Measurements from ENCODE around the gene DDX23.

DDX23 gene

DNA sequence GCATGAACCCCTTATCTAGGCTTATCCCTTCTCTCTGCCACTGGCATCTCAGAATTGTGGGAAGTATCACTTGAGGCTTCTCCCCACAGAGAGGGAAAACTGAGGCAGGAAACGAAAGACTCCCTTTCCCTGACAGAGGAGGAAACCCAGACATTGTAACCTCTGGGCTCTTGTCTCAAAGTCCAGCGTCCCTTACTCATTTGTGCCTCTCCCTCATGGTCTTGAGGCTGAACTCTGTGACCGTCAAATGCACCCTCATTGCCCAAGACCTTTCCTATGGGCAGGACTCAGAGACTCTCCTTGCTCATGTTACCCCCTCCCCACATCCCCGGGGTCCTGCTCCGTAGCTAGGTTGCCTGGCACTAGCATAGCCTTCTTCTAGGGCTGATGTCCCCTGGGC is 29.8 kb downstream of the DDX23 start:
- no peak for DNase-seq

DNA sequence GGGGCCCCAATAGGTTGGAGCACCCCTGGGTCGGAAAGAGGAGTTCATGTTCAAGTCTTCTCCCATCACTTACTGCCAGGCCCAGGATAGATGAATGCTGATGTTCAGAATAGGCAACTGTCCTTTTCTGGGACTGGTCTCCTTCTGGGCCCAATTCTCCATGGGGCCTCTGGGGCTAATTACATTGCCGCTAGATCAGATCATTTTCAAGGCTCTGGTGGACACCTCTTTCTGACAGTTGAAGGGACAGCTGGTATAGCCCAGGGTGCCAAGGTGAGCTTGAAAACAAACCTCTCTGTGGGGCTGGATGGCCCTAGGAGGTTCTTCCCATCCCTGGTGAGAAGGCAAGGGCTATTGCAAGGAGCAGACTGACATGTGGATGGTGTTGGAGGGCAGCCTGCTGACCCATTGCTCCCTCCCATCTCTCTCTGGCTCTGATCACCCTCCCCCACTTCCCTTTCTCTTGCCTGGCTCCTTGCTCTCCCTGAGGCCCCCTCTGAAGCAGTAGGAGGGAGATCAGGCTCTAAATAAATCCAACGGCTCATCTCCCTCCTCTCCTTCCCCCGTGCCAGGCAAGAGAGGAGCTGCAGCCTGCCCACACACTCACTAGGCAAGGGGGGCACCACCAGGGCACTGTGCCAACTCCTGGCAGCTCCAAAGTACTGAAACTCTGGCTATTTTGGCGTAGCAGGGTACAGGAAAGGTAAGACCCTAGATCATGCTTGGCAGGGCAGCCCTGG is 31.8 kb downstream of the DDX23 start:
- no peak for DNase-seq

DNA sequence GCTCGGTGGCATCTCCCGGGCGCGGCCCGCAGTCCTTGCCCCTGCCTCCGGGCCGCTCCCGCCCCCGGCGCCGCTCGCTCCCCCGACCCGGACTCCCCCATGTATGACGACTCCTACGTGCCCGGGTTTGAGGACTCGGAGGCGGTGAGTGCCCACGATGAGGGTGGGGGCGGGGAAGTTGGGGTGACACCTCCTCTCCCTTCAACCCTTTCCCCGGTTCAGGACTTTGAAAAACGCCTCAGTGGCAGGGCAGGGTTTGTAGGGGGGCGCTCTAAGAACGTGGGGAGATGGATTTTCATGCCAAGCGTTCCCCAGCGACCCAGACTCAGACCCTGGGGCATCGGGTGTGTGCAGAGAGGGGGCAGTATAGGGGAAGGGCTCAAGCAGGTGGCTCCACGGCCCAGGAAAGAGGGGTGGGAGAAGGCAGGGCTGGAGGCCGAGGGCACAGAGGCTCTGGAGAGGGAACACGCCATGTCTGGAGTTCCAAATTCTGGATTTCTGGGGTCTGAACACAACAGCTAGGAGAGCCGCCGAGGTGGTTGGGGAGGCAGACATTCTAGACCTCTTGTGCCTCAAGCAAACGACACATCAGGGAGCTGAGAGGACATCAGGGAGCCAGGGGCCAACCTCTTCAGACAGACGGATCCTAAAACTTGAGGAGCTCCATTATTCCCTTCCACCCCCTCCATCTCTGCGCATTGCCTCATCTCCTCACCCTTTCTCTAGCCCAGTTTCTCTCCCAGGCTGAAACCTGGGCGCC is 33.0 kb downstream of the DDX23 start:
- peak; percentile 66 for DNase-seq

DNA sequence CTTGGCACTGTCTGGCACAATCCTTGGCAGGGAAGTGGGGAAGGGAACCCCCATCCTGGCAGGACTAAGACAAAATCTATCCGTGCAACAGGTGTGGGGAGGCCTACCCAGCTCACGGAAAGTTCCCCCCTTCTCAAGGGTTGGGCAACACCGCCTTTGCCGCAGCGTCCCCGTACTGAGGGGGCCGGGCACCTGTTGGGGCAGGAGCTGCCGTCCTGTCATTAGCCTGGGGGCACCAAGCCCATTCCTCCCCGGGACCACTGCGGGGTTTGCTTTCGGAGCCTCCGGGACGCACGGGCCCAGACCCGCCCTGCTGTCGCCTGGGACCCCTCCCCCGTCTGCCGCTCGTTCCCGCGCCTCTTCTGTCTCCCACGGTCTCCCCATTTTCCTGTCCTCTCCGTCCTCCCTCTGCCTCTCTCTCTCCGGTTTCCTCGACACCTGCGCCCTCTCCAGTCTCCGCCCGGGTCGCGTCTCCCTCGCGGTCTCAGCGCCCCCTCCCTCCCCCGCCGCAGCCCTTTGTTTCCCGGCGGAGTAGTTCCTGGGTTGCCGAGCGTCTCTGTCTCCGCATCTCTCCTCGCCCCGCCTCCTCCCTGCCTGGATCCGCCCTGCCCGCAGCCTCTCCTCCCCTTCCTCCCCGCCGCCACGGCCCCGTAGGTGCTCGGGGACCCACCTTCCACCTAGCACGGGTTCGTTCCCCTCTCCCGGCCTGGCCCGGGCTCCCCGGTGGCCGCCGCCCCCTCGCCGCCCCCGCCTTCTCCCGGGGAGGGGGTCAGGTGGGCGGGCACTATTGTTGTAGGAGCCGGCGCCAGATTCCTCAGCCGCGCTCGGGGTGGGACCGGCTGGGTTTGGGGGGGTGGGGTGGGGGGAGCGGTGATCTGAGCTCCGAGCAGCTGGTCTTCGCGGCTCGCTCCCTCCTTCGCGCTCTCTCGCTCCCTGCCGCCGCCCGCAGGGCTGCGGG is 33.8 kb downstream of the DDX23 start, which contains the start of gene CACNB3:
TSS of gene CACNB3 (plus strand) at position 624 of the 958 bp plus-strand sequence. CDS start 434 bp downstream, outside the sequence.
- peak; percentile 92 for DNase-seq

DNA sequence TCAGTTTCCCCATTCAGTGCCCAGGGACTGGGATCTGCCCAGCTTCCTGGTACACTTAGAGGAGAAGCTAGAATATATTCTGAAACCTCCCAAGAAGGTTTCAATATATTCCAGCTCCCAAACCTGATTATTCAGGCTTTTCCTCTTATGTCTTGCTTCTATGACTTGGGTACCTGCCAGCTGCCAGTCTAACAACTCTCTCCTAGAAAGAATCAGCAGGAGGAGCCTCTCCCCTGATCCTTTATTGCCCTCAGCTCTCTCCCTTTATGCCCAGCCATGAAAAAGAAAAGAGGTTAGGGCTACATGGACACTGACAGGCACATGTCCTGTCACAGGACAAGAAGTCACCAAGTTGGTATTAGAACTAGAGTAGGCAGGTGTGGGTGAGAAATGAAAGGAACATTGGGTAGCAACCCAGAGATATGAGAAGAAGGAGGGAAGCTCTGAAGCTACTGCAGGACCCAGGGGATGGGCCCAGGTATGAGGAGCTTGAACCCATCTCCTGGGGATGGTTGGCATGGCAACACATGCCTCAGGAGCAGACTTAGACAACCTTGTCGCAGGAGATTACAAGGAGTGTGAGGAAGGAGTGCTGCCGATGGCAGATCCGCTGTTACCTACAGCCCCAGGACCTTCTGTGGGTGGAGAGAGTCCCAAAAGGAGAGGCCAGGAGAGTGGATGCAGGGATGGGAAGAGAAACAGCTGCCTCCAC is 35.7 kb downstream of the DDX23 start:
- no peak for DNase-seq

DNA sequence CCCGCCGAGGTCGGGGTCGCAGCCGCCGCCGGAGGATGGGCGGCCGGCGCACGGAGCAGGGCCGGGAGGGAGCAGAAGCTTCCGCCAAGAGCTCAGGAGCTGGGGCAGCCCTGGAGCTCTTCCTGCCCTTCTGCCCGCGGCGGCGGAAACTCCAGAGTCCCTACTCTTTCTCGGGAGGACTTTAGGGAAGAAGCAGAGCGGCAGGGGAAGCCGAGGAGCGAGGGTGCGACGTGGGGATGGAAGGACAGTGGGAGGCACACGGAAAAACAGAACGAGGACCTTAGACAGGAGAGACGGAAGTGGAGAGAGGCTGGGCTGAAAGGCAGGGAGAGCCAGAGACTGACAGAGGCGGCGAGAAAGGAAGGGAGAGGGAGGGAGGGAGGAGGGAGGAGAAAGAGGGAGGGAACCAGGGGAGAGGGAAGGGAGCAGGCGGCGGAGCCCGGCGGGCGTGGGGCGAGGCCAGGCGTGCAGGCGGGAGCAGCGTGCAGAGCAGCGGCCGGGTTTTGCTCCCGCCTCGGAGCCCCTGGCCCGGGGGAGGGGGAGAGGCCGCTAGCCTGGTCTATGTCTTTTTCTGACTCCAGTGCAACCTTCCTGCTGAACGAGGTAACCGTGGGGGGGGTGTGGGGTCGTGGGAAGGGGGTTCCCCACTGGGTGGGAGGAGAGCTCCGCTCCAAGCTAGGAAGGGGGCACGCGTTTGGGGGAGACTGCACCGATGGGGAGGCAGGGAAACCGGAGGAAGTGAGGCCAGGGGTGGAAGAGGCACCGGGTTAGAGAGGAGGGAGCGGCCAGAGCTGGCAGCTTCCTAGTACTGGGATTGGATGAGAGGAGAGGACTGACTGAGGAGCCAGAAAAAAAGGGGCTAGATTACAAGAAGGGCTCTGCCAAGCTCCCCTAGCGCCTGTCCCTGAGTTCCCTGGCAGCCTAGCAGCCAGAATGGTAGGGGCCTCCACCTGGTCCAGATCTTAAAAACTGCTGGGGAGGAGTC is 36.5 kb downstream of the DDX23 start:
- peak; percentile 92 for DNase-seq

DNA sequence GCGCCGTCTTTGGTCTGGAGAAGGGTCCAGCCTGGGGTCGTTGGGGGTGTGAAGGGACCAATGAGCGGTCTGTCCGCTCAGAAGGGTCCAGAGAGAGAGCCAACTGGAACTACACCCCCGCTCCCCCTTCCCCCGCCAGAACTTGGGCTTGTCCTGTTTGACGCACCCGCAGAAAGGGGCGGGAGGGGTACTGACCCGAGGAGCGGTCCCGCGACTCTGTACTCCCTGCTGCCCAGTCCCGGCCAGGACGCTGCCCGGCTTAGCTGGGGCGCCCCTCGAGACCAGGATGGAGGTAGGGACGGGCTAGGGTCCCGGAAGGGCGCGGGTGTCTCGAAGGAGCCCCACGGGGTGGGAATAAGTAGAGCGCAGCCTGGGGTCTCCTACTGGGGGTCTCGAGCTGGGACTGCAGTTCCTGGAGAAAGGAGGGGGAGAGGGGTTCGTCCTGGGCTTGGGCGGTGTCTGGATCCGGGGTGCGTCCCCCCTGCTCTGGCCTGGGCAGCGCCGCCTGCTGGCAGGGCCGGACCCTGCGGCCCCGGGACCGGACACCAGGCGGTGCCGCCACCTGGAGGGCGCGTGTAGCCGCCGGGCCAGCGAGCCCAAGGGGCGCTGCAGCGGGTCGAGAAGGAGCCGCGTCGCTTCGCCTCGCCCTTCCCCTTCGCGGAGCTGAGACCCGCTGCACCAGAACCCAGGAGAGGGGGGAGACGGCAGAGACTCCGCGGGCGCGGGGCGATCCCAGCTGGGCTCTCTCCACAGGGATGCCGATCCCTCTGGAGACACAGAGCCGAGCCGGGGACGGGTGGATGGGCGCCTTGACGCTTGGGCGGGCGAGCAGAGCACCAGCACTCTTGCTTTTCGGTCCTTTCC is 37.5 kb downstream of the DDX23 start:
- peak; percentile 77 for DNase-seq

DNA sequence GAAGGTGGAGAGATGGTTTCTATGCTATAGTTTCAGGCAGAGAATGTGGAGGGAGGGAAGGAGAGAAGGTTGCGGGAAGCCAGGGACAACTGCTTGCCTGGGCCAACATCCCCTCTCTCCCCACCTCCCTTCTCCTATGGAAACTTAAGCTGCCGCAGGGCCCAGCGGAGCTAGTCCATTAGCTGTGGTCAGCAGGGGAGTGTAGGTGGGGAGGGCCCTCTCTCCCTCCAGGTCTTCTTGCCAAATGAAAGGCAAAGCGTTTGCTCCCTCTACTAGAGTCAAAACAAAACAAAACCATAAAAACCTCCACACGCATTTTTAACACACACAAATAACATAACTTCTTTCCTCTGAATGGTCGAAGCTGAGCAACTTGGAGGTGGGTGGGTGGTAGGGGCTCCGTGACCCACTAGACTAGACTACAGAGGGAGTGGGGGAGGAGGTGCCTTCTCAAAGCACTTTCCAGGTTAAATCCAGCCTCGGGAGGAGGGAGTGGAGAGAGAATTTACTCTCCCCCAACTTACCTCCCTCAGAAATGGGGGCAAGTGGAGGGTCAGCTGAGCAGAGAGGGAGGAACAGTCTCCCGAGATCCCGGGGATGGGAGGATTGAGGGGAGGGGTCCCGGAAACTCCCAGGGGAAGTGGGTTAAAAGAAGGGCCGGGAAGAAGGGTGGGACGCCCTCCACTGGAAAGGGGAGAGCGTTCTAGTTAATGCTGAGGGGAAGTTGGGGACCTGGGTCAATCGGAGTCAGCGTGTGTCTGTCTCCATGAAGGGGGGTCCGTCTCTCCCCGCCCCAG is 38.3 kb downstream of the DDX23 start:
- DNase-seq = peak; percentile 33

DNA sequence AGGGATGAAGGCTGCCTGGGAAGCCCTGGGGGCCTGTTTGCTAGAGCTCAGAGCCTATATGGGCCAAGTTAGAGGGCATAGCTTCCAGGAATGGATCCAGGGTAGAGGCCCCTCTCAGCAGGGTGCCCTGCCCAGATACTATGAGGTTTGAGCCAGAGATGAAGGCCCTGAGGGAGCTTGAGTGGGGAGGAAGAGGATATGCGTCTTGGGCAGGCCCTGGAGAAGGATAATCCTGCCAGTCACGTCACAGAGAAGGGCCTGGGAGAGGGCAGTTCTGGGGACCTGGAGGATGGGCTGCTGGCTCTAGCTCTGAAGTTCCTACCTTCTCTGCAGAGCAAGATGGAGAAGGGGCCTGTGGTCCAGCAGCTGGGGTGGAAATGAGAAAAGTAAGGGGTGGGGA is 39.6 kb downstream of the DDX23 start:
- DNase-seq = no peak

DNA sequence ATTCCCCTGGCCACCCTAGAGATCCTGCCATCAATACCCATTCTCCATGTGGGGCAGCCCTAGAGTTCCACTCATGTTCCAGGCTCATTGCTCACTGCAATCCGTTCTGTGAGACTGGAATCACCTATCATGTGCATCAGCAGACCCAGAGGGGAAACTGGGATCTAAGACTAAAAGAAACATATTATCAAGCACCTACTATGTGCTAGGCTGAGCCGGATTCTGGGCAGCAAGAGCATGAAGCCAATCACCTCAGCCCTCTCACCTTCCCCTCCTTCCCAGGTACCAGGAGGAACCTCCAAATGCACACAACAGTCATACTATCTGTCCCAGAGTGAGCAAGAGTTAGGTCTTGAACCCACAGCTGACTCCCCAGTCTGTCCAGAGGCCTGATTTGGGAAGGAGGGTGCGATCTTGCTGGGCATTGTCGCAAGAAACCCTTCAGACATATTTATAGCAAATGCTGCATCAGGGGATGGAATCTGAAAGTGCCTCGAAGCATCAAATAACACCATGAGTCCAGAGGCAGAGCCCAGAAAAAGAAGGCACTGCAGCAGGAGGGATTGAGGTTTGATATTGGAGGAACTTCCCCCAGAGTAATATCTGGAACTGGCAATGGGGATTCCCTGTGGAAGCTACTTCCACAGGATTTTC is 40.4 kb downstream of the DDX23 start:
- no peak for DNase-seq

DNA sequence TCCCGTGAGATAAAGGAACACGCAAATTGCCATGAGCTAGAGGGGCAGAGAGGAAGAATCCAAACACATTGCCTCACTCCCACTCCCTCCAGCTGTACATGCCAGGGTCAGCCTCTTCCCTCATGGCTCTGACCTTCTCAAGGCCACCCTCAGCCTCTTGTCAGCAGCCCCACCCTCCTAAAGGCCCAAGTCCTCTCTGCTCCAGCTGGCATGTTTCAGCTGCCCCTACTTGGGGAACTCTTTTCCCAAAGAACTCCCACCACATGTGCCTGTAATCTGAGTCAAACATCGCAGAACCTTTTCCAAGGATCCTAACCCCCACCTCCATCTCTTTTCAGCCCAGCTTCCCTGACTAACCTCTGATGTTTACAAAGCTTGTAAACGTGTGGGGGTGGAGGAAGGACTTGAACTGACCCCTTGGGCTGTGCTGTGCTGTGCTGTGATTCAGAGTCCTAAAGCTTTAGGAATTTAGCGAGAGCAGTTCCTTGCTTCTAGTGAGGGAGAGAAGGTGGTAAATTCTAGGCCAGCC is 41.0 kb downstream of the DDX23 start:
- DNase-seq = no peak

DNA sequence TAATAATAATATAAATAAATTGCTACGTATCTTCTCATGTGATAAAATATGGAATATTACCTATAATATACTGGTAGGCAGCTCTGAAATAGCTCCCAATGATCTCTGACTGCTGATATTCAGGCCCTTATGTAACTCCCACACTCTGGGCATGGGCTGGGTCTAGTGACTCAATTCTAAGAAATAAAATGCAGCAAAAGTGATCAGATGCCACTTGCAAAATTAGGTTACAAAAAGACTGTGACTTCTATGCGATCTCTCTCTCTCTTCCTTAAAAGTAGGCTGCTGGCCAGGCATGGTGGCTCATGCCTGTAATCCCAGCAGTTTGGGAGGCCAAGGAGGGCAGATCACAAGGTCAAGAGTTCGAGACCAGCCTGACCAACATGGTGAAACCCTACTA is 44.0 kb downstream of the DDX23 start:
- no peak for DNase-seq

DNA sequence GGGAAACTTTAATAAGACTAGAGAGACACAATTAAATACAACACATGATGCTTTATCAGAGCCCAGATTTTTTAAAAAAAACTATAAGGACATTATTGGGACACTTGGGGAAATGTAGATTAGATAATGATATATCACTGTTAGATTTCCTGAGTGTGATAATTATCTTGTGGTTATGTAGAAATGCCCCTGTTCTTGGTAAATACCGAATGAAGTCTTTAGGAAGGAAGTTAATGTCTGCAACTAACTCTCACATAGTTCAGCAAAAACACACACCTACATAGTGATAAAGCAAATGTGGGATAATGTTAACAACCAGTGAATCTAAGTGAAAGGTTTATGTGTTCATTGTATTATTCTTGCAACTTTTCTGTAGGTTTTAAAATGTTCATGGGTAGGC is 48.3 kb downstream of the DDX23 start:
- no peak for DNase-seq

DNA sequence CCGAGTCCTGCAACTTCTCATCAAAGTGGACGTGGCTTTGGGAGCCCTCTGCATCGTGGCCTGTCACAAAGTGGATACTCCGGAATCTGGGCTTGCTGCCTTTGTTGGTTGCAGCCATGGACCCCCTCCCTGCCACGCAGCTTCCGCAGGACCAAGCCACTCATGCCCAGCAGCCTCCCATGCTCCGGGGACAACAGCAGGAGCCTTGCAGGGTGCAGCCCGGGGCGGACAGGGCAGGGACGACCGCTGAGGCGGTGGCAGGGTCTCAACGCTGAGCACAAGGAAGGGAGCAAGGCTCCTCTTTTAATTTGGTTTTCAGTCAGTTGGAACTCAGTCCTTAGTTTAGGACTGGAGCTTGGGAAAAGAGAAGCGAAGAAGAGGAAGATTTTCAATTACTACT is 51.0 kb downstream of the DDX23 start:
- no peak for DNase-seq

DNA sequence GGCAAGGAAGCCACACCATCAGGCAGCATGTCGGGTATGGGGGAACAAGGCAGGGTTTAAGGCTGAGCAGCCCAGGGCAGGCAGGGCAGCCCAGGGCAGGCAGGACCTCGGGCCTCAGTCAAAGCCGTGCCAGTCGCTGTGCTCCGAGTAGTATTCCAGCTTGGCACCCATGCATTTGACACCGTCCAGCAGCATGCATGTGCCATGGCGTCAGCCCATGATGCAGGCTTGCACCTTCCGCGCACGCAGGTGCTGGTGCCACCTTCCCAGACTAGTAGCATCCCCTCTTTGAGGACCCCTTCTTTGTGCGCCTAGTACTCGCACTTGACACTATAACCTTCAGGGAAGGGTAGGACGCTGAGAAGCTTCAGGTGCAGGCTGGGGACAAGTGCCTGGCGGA is 51.5 kb downstream of the DDX23 start:
- DNase-seq = no peak

DNA sequence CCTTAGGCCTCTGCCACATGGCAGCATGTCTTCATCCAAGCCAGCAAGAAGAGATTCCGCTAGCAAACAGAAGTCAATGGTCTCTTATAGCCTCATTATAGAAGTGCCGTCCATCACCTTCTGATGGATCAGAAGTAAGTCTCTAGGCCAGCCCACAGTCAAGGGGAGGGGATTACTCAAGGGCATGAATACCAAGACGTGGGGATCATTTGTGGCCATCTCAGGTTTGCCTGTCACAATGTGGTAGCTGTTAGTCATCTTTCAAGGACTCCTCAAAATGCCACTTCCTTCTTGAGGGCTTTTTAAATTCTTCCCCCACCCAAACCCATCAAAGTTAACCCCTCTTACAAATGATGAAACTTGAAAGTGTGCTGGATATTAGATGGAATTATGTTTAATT is 55.0 kb downstream of the DDX23 start:
- DNase-seq = no peak

DNA sequence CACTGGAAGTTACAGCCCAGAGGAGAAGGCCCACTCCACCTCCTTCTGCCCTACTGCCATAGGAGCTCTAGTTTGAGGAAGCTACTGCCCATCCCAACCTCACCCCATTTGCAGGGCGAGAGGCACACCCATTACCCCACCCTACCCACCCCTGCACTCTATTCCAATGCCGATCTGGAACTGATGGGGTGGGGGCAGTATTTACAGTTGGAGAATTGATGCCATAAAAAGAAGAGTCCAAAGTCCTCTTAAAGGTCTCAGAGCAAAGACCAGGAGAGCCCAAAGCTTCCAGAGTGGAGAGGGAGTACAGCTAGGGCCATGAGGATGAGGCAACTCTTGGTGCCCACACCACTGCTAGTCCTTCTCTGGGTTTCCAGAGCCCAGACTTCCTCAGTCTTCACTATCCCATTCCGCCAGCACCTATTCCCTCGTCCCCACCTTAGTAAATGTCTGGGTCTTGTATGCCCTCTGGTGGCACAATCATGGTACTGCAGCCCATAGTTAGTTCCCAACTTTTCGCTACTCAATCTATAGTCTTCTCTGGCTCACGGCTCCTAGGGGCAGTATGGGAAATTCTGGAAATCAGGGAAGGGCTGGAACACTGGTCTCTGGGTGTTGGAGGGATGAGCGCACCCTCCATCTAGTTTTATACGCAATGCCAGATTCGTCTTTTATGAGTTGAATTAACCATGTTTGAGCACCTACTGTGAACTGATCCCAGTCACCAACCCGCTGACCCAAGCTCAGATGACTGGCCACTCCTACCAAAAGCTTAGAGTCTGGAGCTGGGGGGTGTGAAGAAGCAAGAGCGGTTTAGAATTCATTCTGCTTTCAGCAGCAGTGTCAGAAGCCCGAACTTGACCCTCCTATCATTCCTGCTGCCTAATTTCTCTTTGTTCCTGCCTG is 56.2 kb downstream of the DDX23 start:
- DNase-seq = peak; percentile 76

Data from NCI-H146 (cell line).